Breast epithelium (tissue), 4 donors: Measurements from ENCODE around the gene SERPINB7. TPM values are rescaled to one million over a fixed set of nuclear protein-coding genes. Genes with fewer than 3 reads are reported as not detected.

Source experiments
- DNase-seq, 2 donors: peaks; one replicate each; pipeline ENCODE4 v3.0.0-alpha.2; 2019; ENCODE audit warnings: low spot score in 2 of 2
- H3K27ac ChIP-seq, 2 donors: fragments of 200-600 bp; sonication (generic) in 1 of 2; one replicate each; pipeline ENCODE4 v1.5.1; 2016 to 2019; ENCODE audit warnings: mild to moderate bottlenecking in 1 of 2
- H3K27me3 ChIP-seq, 2 donors: fragments of 200-600 bp; sonication (generic) in 1 of 2; one replicate each; pipeline versions ENCODE4 v1.5.1 to v1.6.0; 2017 to 2019; ENCODE audit warnings: control low read depth in 1 of 2, mild to moderate bottlenecking in 1 of 2
- H3K36me3 ChIP-seq: fragments of 200-600 bp; one replicate; pipeline ENCODE4 v1.5.1; 2019
- H3K4me1 ChIP-seq, 2 donors: fragments of 200-600 bp; sonication (generic); one replicate each; pipeline ENCODE4 v1.5.1; 2016 to 2019; ENCODE audit warnings: control low read depth in 1 of 2
- H3K4me3 ChIP-seq, 3 donors: fragments of 200-600 bp; sonication (generic); 1 replicate in 2 of 3; 2 replicates in 1 of 3; pipeline ENCODE4 v1.5.1; 2016 to 2019; ENCODE audit warnings: mild to moderate bottlenecking in 3 of 3, moderate library complexity in 2 of 3
- H3K9me3 ChIP-seq, 2 donors: fragments of 200-600 bp; sonication (generic) in 1 of 2; one replicate each; pipeline ENCODE4 v1.5.1; 2016 to 2019; ENCODE audit warnings: control low read depth in 1 of 2
- POLR2A ChIP-seq: fragments of 450-650 bp; IDR thresholded peaks from one replicate; pipeline ENCODE4 v1.6.1; 2016; ENCODE audit warnings: antibody characterized with exemption, mild to moderate bottlenecking, moderate library complexity
- POLR2AphosphoS5 ChIP-seq, 3 donors: sonication (generic); formaldehyde crosslinking; IDR thresholded peaks; one replicate each; pipeline ENCODE4 v1.6.1; 2017; ENCODE audit warnings: antibody characterized with exemption in 3 of 3
- intact Hi-C: fragments of 100-400 bp; cut with DNase I; formaldehyde crosslinking; loops from one replicate; pipeline ENCODE4 v1.15.1; 2023; ENCODE audit warnings: low total_unique reads
- total RNA-seq, 3 donors: library from RNA; depleted of rRNA; stranded (reverse); fragments of >200 nt; gene quantifications; one replicate each; pipeline ENCODE4 v1.1.0, GENCODE V29; 2016
- TF ChIP-seq, protein P1 (sequence below), 3 donors: fragments of 450-650 bp; IDR thresholded peaks; one replicate each; pipeline ENCODE4 v1.5.1; 2016 to 2017; ENCODE audit warnings: antibody characterized with exemption in 3 of 3, mild to moderate bottlenecking in 3 of 3, moderate library complexity in 3 of 3

SERPINB7 gene
- total RNA-seq, 3 donors from 2014 or later, result not detected

DNA sequence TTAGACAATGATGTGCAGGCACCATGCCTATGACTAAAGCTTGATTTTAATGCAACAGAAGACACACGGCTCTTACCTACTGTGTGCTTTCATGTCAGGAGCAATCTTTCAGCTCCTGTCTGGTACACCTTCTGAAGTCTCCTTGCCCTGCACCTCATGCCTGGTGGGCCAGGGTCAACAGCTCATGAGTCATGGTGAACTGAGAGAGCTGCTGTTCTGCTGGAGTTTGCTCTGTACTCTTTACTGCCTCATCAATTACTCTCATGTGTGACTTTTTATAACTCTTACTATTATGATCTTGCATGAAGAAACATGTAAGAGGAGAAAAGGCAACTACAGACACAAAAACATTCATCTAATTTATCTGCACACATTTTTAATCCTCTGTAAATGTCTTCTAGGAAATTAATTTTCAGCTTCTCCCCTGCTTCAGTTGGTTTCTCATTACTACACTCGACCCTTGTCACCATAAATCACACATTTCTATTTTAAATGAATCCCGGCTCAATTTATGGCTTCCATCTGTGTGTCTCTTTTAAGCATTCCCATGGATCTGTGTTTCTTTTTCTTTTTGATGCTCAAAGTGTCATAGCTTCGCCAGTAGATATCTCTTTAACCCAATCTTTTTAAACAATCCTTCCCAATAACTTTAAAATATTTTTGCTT is 9.7 kb downstream of the SERPINB7 start:
- TF ChIP-seq, protein P1, sequence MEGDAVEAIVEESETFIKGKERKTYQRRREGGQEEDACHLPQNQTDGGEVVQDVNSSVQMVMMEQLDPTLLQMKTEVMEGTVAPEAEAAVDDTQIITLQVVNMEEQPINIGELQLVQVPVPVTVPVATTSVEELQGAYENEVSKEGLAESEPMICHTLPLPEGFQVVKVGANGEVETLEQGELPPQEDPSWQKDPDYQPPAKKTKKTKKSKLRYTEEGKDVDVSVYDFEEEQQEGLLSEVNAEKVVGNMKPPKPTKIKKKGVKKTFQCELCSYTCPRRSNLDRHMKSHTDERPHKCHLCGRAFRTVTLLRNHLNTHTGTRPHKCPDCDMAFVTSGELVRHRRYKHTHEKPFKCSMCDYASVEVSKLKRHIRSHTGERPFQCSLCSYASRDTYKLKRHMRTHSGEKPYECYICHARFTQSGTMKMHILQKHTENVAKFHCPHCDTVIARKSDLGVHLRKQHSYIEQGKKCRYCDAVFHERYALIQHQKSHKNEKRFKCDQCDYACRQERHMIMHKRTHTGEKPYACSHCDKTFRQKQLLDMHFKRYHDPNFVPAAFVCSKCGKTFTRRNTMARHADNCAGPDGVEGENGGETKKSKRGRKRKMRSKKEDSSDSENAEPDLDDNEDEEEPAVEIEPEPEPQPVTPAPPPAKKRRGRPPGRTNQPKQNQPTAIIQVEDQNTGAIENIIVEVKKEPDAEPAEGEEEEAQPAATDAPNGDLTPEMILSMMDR (IDR thresholded peaks at IDR 0.05), result no peak
- TF ChIP-seq POLR2A (no peak), POLR2AphosphoS5 (IDR thresholded peaks at IDR 0.05) (no peak)
- intact Hi-C loops, result no loop called here
- Histone ChIP-seq H3K4me3 (no peak overlapping the region), H3K27ac (no peak overlapping the region), H3K4me1 (no peaks in the 10 kb centered on the region), H3K36me3 (no peaks in the 10 kb centered on the region), H3K27me3 (no peaks in the 10 kb centered on the region), H3K9me3 (no peaks in the 10 kb centered on the region)
- DNase-seq, result no peak

DNA sequence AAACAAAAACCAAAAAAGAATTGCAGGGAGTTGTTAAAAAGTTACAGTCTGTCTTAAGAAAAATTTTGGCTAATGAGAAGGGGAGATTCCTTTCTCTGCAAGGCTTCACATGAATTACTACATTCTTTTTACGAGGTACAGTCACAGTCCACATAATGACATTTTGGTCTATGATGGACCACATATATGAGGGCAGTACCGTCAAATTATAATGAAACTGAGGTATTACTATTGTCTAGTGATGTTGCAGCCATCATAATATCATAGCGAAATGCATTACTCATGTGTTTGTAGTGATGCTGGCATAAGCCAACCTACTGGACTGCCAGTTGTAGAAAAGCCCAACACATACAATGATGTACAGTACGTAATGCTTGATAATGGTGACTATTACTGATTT is 12.5 kb downstream of the SERPINB7 start:
- DNase-seq, result no peak
- no peak for TF ChIP-seq POLR2A
- TF ChIP-seq, protein P1 (IDR thresholded peaks at IDR 0.05), result no peak
- no peak for TF ChIP-seq POLR2AphosphoS5 (IDR thresholded peaks at IDR 0.05)
- Histone ChIP-seq H3K27ac (no peak overlapping the region), H3K9me3 (no peaks in the 10 kb centered on the region), H3K4me3 (no peak overlapping the region), H3K27me3 (no peaks in the 10 kb centered on the region), H3K36me3 (no peaks in the 10 kb centered on the region), H3K4me1 (no peaks in the 10 kb centered on the region)
- intact Hi-C loops, result no loop called here

DNA sequence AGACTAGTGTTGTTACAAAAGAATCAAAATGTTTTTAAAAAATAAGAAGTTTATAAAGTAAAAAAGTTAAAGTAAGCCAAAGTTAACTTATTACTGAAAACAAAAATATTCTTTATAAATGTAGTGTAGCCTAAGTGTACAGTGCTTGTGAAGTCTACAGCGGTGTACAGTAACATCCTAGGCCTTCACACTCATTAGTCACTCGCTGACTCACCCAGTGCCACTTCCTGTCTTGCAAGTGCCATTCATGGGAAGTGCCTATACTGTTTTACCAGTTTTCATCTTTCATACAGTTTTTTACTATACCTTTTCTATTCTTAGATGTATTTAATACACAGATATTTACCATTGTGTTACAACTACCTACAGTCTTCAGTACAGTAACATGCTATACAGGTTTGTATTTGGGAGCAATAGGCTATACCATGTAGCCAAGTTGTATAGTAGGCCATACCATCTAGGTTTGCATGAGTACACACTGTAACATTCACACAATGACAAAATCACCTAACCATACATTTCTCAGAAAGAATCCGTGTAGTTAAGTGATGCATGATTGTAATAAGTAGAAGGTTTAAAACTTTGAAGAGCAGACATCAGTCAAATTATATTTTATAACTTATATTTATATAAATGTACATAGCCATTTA is 13.4 kb downstream of the SERPINB7 start:
- Histone ChIP-seq H3K4me3 (no peak overlapping the region), H3K9me3 (no peaks in the 10 kb centered on the region), H3K27me3 (no peaks in the 10 kb centered on the region), H3K4me1 (no peaks in the 10 kb centered on the region), H3K27ac (no peak overlapping the region), H3K36me3 (no peaks in the 10 kb centered on the region)
- no peak for DNase-seq
- intact Hi-C loops, result no loop called here
- no peak for TF ChIP-seq POLR2A
- TF ChIP-seq, protein P1 (IDR thresholded peaks at IDR 0.05), result no peak
- TF ChIP-seq POLR2AphosphoS5 (IDR thresholded peaks at IDR 0.05), result no peak

DNA sequence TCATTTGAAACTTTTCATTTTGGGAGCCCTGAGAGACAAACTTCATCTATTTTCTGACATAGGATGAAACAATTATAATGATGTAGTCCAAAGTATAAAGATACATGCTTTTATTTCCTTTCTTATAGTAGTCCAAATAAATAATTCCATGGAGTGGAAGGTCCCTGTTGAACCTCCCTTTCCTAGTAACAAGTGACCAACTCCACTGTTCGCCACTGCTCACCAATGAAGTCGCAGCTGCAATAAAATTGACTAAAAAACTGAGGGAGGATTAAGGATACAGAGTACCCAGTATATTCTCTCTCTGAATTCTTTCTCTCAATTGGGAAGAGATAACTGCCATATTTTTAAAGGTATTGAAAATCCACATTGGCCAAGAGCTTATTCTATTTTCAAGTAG is 14.1 kb downstream of the SERPINB7 start:
- TF ChIP-seq POLR2AphosphoS5 (IDR thresholded peaks at IDR 0.05), result no peak
- TF ChIP-seq, protein P1 (IDR thresholded peaks at IDR 0.05), result no peak
- TF ChIP-seq POLR2A, result no peak
- no peak overlapping the region for H3K4me3 ChIP-seq
- DNase-seq, result no peak
- no peak overlapping the region for H3K27ac ChIP-seq
- no peaks in the 10 kb centered on the region for H3K36me3 ChIP-seq
- no peaks in the 10 kb centered on the region for H3K9me3 ChIP-seq
- intact Hi-C loops, result no loop called here
- no peaks in the 10 kb centered on the region for H3K4me1 ChIP-seq
- no peaks in the 10 kb centered on the region for H3K27me3 ChIP-seq

DNA sequence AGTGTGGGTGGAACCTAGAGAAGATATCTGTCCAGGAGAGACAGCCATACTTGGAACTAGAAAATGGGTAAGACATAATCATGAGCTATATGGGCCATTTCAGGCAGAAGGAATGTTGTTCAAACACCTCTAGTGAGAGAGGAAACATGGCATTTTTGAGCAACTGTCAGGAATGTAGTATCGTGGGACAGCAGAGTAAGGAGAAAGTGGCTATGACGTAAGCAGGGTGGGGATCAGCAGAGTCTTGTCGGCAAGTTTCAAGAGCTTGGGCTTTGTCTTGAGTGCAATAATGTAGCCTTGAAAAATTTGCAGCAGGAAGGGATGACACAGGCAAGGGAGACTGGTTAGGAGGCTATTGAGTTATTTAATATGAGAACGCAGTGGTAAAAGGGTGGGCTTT is 20.4 kb downstream of the SERPINB7 start:
- intact Hi-C loops, result no loop called here

More for the DNA sequence above, 20.4 kb downstream of the SERPINB7 start:
- Histone ChIP-seq H3K4me3 (no peak overlapping the region), H3K4me1 (no peaks in the 10 kb centered on the region), H3K9me3 (no peaks in the 10 kb centered on the region), H3K27me3 (no peaks in the 10 kb centered on the region), H3K36me3 (no peaks in the 10 kb centered on the region), H3K27ac (no peak overlapping the region)
- DNase-seq, result no peak
- no peak for TF ChIP-seq POLR2AphosphoS5 (IDR thresholded peaks at IDR 0.05)
